HG02678 (cell line): Measurements from ENCODE around the gene DDX10.
"Not testable (repeated sequence)": the region's sequence is repeated elsewhere in the genome, so short reads cannot be mapped to it uniquely, and the experiment has no call there.

Experiments used
- ATAC-seq: cut with Tn5 transposase; IDR thresholded peaks from one replicate; pipeline ENCODE4 v1.9.1; 2021; ENCODE audit warnings: mild to moderate bottlenecking, moderate library complexity; ENCODE audit not compliant: unreplicated experiment

Gene DDX10

DNA sequence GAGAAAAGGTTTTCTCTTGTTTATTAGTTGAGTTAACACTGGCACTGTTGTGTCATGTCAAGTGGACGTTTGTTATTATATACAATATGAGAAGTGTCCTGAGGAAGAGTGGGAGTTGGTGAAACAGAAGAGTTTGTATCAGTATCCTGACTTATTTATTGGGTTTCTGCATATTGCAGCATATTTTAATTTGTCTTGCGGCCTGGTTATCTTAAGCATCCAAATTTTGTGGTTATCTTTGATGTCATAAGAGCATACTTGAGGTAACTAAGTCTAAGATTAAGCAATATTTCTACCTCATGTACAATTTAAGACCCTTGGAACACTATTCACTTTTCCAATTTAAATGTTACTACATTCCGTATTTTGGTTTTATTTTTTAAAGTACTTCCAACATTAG lies 103.5 kb downstream of the DDX10 start:
- no peak for ATAC-seq

DNA sequence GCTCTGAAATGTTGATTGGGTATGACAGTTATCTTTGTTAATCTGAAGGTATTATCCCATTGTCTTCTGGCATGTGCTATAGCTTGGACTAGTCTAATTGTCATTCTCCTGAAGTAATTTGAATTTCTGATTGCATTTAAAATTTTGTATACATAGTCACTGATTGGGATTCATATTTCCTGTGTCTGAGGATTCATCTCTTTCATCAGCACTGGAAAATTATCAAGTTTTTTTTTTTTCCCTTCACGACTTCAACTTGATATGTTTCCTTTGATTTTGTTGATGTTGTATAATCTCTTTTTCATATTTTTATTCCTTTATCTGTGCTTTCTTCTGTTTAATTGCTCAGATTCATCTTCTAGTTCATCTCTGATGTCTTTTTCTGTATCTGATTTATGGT lies 104.1 kb downstream of the DDX10 start:
- no peak for ATAC-seq

DNA sequence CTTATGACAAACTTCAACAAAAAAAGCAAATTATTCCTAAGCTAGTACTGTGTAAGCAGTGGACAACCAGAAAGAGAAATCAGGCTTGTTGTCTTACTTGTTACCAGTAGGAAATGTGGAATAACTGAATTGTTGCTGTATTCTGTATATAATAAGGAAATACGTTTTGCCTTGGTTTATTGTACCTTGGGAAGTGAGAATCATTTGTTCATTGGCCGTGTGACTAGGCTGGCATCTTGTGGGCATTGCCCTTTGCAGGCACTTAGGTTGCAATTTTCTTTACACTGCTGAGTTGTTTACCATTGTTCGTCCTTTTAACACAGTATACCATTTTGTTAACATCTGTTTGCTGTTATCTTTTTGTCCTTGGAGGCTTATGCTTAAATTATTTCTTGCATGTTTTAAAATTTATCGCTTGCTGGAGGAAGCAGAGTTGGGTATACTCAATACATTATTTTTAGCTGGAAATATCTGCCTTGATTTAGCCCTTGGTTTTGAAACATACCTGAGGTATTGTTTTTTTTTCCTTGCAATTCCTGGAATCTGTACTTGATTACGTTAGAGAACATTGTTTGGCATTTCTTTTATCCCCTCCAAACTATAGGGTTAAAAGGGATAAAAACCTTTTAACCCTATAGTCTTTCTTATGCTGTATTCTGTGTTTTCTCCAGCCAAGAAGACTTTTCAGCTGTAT lies 109.3 kb downstream of the DDX10 start:
- no peak for ATAC-seq

DNA sequence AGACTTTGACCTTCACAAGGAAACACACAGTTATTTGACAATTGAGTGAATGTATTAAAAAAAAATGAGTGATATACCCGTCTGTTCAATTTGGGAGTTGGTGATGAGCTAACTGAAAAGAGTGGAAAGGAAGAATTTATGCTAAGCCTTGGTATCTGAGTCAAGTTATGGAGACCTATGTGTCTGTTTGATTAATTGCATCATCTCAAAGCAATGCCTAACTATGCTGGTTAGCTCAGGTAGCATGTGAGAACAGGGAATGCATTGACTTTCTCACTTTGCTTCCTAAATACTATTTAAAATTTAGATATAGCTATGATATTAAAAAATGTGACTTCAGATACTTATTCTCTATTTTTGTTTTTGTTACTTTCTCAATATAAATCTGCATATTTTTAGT lies 110.5 kb downstream of the DDX10 start:
- no peak for ATAC-seq

DNA sequence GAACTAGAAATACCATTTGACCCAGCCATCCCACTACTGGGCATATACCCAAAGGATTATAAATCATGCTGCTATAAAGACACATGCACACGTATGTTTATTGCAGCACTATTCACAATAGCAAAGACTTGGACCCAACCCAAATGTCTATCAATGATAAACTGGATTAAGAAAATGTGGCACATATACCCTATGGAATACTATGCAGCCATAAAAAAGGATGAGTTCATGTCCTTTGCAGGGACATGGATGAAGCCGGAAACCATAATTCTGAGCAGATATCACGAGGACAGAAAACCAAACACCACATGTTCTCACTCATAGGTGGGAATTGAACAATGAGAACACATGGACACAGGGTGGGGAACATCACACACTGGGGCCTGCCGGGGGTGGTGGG lies 114.3 kb downstream of the DDX10 start:
- ATAC-seq, result not testable (repeated sequence)

DNA sequence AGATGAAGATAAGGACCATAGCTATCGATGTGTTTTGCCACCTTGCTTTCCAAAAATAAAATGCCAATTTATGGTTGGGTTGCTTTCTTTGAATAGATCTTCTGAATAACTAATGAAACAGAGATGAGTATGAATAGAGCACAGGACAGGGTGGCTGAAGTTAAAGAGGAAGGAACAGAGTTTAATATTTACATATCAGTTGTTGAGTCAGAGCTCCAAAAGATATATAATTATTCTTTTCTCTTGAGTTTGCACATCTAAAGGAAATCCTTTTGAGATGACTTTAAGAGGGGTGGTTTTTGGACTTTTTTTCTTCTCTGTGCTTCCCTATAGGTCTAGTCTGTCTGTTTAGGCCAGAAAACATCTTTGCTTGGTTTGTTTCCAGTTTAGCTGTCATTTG lies 115.2 kb downstream of the DDX10 start:
- ATAC-seq, result no peak

DNA sequence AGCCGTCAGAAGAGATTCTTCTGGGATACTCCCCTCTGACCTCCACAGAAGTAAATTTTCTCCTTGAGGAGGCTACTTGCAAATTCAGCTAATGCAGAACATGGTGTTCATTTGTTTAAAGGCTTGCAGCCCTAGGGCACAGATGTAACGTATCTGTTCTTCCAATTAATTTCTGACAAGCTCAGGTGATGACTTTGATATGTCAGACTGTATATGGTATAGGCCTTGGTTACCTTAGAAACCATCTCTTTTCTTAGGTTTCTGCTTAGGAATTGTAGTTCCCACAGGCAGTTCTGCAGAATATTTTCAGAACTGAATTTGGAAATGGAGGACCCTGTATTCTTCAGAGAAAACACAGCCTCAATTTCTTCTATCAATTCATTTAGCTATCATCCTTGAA lies 117.1 kb downstream of the DDX10 start:
- no peak for ATAC-seq

DNA sequence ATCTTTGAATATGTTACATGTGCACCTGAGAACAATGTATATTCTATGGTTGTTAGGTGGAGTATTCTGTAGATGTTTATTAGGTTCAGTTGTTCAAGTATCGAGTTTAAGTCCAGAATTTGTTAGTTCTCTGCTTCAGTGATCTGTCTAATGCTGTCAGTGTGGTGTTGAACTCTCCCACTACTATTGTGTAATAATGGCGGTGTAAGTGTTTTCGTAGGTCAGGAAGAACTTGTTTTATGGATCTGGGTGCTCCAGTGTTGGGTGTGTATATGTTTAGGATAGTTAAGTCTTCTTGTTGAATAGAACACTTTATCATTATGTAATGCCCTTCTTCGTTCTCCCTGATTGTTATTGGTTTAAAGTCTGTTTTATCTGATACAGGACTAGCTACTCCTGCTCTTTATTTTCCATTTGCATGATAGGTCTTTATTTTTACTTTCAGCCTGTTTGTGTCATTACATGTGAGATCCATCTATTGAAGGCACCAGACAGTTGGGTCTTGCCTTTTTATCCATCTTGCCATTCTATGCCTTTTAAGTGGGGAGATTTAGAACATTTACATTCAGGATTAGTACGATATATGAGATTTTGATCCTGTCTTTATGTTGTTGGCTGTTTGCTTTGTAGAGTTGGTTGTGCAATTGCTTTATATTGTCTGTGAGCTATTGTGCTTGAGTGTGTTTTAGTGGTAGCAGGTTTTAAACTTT lies 121.6 kb downstream of the DDX10 start:
- ATAC-seq, result no peak

DNA sequence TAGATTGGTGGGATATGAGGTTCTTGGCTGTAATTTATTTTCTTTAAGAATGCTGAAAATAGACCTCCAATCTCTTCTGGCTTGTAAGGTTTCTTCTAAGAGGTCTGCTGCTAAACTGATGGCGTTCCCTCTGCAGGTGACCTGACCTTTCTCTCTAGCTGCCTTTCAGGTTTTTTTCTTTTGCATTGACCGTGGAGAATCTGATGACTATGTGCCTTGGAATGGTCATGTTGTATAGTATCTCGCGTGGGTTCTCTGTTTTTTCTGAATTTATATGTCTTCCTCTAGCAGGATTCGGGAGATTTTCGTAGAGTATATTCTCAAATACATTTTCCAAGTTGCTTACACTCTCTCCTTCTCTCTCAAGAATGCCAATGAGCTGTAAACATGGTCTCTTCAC lies 122.2 kb downstream of the DDX10 start:
- ATAC-seq, result no peak

DNA sequence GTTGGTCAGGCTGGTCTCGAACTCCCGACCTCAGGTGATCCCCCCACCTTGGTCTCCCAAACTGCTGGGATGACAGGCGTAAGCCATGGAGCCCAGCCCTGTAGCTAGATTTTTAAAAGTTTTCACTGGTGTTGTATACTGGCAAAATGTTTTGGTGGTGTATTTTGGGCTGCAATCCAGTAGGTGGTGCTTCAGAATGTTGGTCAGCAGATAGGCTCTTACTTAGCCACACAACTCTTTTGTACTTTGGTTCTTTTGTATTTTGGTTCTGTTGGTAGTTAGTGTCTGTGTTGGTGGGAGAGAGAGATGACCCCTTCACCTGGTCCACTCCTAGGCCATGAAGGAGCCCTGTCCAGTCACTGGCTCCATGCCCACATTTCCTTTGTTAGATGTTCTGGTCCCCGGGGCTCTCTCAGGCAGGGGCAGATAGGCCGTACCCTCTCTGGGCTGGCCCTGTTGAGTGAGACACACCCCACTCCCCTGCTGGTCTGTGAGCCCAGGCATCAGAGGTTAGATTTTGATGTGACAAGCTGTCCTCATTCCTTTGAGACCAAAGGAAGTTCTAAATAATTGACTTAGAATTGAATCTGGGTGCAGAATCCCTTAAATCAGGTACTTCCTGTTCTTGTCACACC lies 123.8 kb downstream of the DDX10 start:
- no peak for ATAC-seq

DNA sequence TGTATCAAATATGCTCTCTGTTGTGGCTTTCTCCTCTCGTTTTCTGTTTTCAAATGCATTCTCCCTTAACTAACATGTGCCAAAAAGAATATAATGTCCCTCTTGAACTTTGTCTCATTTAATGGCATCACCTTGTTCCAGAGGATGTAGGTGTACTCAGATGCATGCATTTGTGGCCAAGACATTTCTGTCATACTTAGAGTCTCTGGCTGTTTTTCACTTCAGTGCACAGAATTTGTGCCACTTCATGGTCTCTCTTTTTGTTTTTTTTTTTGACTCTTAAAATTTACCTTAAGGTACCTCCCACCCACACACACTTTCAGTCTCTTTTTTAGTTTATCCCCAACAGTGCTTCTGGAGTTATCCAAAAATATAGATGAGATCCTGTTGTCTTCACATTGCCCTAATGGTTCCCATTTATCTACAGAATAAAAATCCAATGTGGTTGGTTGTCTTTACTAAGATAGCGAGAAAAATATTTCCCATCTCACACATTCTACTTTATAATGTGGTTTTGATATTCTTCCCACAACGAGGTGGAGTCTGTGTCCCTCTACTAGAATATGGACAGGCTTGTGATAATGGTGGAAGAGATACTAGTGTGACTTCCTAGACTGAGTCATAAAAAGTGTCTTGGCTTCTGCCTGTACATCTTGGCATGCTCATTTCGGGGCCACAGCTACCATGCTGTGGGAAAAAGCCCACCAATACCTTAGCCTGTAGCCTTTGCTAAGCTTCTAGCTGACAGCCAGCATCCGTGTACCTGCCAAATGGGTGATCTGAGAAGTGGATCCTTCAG lies 125.8 kb downstream of the DDX10 start:
- ATAC-seq, result peak; percentile 60

DNA sequence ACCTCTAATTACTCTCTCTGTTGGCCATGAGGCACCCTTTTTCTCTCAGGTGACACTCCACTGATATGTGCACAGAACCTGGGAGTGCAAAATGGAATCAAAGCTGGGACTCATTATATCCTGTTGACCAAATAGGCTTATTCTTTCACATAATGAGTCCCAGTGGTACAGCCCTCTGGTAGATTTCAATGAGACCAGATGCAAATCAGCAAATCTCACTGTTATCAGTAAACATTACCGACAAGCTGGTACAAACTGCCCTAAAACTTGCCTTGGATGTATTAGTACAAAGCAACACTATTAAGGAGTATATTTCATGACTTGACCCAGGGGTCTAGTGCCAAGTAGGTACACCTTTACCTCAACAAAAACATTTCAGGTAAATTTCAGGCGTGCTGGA lies 128.3 kb downstream of the DDX10 start:
- no peak for ATAC-seq

DNA sequence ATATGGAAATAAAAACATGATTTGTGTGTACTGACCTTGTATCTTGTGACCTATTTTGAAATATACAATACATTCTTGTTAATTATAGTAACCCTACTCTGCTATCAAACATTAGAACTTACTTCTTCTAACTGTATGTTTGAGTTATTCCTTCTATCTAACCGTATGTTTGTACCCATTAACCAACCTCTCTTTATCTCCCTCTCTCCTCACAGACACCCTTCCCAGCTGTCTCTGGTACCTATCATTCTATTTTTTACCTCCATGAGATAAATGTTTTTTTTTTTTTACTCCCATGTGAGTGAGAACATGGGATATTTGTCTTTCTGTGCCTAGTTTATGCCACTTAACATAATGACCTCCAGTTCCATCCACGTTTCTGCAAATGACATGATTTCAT lies 128.7 kb downstream of the DDX10 start:
- no peak for ATAC-seq

DNA sequence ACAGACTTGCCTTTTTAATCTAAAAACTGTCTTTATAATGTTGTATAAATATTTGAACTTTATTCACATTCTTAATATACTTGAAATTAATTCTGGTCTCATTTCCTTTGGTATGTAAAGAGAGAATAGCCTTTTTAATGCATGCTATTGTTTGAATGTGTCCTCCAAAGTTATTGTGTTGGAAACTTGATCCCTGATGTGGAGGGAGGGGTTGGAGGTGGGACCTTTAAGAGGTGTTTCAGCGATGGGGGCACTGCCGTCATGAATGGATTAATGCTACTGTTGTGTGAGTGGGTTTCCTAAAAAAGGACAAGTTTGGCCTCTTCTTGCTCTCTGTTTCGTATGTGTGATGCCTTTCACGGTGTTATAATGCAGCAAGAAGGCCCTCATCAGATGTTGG lies 131.7 kb downstream of the DDX10 start:
- no peak for ATAC-seq

DNA sequence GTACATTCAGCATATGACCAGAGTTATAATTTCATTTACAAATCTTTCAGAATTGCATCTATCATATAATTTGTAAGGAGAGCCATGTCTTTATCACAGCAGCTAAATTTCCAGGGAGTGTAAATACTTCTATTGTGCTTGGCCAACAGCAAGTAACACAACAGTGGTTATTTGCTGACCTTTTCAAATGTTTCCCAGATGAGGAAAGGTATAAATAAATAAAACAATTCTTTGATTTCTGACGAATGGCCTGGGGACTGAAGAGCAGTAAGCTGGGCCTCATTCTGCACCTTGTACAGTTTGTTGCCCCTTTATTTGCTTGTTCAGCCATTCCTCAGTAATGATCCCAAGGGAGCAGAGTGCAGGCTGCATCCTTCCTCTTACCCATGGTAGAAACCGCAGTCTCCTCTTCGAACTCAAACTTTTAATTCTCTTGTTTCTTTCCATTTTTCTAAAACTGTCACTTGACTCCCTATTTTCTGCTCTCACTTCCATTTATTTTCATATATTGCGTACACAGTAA lies 132.8 kb downstream of the DDX10 start:
- no peak for ATAC-seq

DNA sequence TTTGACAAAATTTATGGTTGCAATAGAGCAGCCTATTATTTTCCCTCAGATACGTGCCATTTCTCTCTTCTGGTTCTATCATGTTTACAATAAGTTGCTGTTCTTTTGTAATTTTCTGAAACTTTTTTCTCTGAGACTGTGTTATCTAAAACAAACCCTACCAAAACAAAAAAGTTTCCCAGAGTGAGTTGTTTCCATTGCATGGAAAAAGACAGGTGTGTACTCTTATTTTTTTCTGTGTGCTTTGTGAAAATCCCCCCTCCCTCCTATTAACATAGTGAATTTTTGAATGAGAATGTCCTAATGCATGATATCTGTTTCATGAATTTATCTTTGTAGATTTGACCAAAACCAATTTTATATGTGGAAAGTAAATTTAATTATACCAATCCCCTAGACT lies 137.6 kb downstream of the DDX10 start:
- ATAC-seq, result no peak

DNA sequence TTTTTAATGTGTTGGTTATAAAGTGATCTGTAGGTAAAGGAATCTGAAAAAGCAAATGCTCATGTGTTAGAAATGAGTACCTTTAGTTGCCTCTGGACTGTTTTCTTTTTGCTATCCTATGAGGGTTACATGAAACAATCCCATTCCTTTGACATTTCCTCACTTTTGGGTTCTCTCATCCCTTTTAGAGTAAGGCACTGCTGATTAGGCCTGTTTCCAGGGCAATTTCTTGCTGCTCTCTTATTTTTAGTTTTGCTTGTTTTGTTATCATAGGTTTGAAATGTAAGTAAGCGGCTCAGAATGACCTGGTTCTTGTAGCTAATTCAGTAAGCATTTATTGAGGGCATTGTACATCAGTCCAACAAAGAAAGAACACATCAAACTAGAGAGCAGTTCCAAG lies 138.9 kb downstream of the DDX10 start:
- ATAC-seq, result no peak

DNA sequence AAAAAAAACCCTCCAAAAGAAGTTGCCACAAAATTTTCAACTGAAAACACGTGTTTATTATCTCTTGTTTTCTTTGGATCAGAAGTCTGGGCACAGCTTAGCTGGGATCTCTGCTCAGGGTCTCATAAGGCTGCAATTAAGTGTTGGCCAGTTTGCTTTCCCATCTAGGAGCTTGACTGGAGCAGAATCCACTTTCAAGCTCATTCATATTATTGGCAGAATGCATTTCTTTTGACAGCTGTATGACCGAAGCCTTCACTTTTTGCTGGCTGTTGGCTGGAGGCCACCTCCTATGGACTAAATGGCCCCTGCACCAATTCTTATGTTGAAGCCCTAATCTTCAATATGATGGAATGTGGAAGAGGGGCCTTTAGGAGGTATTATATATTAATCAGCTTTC lies 139.6 kb downstream of the DDX10 start:
- no peak for ATAC-seq

DNA sequence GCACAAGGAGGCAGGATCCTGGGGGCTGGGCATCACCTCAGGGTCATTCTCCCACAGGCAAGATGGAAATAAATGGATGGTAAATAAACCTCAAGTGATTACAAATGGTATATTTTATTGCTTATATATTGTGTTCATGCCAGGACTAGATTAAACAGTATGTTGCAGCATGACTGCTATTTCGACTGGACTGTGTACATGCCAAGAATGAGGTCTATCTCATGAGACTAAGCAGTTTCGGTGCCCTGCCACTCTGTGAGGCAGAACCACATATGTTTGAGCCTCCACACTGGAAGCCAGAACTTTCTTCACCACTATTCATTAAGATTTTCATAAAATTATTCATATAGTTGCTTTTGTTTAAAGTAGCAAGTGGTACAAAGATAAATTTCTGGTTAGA lies 140.2 kb downstream of the DDX10 start:
- ATAC-seq, result no peak

DNA sequence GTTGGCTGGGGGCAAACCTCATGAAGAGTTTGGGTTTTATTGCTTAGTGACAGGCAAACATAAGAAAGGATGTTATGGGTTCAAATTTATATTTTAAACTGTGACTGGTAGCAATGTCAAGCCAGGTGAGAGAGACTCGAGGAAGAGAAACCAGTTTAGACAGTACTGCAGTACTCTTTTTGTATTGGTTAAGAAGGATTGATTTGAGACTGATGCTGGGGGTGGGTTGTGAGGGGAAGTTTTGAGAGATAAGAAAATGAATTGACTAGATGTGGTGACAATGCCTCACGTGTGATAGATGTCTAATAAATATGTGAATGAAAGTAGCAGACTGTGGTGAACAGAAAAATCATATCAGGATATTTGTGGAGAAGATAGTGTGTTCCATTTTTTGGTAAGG lies 142.4 kb downstream of the DDX10 start:
- no peak for ATAC-seq

DNA sequence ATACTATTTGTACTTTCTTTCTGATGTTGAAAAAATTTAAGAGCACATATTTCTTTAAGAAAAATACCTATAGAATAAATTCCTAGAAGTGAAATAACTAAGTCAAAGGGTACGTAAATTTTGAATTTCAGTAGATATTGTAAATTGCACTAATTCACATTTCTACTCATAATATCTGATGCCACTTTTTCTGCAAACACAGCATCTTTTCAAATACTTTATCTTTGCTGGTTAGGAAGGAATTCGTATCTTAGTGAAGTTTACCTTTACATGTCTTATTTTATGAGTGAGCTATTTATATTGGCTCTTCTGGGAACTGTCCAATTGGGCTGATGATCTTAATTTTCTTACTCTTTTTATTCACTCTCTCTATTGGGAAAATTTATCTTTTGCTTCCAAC lies 148.2 kb downstream of the DDX10 start:
- no peak for ATAC-seq
